HS-27A (cell line): ENCODE measurements around the gene TP53RK.
"Not testable (repeated sequence)": the region's sequence is repeated elsewhere in the genome, so short reads cannot be mapped to it uniquely, and the experiment has no call there.

Experiments
- DNase-seq: peaks from one replicate; pipeline ENCODE4 v3.0.0-alpha.2; 2012; ENCODE audit warnings: low read depth, missing footprints

TP53RK gene

GRCh38 chr20:46683011-46683667 lies 6.1 kb downstream of the TP53RK start:
- no peak for DNase-seq

- DNase-seq: no peak
These were observed 7.0 kb downstream of the TP53RK start for GRCh38 chr20:46682063-46682821.

GRCh38 chr20:46681032-46681854 lies 8.0 kb downstream of the TP53RK start:
- DNase-seq: no peak

GRCh38 chr20:46680684-46681031 lies 8.6 kb downstream of the TP53RK start:
- DNase-seq: no peak

GRCh38 chr20:46678516-46678915 lies 10.7 kb downstream of the TP53RK start:
- DNase-seq: no peak

GRCh38 chr20:46677608-46678007 lies 11.6 kb downstream of the TP53RK start:
- DNase-seq: no peak

- not testable (repeated sequence) for DNase-seq
These were observed 12.5 kb downstream of the TP53RK start for GRCh38 chr20:46676649-46677316.

- no peak for DNase-seq
These were observed 14.8 kb downstream of the TP53RK start for GRCh38 chr20:46674253-46675083.

GRCh38 chr20:46673394-46674252 lies 15.6 kb downstream of the TP53RK start:
- no peak for DNase-seq

GRCh38 chr20:46672543-46673148 lies 16.6 kb downstream of the TP53RK start:
- no peak for DNase-seq

GRCh38 chr20:46671866-46672542 lies 17.2 kb downstream of the TP53RK start:
- no peak for DNase-seq

- DNase-seq: no peak
These were observed 18.4 kb downstream of the TP53RK start for GRCh38 chr20:46670585-46671584.

GRCh38 chr20:46670228-46670584 lies 19.0 kb downstream of the TP53RK start:
- no peak for DNase-seq

- DNase-seq: no peak
These were observed 22.3 kb downstream of the TP53RK start for GRCh38 chr20:46666818-46667515.

- DNase-seq: no peak
These were observed 22.9 kb downstream of the TP53RK start for GRCh38 chr20:46666306-46666705.

- no peak for DNase-seq
These were observed 23.6 kb downstream of the TP53RK start for GRCh38 chr20:46665602-46666001.

GRCh38 chr20:46663531-46663930 lies 25.7 kb downstream of the TP53RK start:
- no peak for DNase-seq

- no peak for DNase-seq
These were observed 27.6 kb downstream of the TP53RK start for GRCh38 chr20:46661659-46662058.
